ENCODE measurements around the gene PDXDC1.
"Not testable (repeated sequence)": the region's sequence is repeated elsewhere in the genome, so short reads cannot be mapped to it uniquely, and the experiment has no call there.

Gene PDXDC1

DNA sequence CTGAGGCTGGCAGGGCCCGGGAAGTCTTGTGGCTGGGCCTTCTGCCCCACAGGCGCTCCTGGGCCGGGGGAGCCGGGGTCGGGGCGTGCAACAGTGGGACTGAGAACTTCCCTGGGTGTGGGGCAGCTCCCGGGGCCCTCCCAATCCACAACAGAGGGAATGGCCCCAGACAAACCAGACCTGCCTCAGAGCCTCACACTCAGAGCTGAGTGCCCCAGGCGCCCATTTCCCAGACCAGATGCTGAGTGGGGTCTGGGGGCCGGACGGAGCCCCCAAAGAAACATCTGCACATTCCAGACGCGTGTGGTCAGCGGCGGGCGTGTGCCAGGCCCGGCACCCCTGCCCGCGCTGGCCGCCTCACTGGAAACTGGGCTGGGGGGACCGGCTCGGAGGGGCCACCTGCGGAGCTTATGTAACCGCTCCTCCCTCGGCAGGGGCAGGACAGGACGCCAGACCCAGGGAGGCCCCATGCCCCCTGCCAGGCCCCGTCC lies 168.8 kb downstream of the PDXDC1 start:
- WGBS (ENCODE audit: extremely low coverage, insufficient coverage, insufficient read length): no CpG with 5 or more reads among the region's 26 CpGs
- Histone ChIP-seq H3K4ac (ENCODE audit: low read depth, low read length) (peak overlapping the region; percentile 6), H4K8ac (ENCODE audit: low read depth, low read length) (peak overlapping the region; percentile 11), H3K4me2 (ENCODE audit: low read length) (peak overlapping the region; percentile 45), H3K27ac (ENCODE audit: low read depth, low read length) (peak overlapping the region; percentile 74), H3K4me1 (ENCODE audit: control insufficient read depth in 1 of 2, insufficient read depth in 2 of 2, low read length in 2 of 2) (peaks cover 14 to 23% of the 10 kb centered on the region in 2 experiments), H2BK5ac (ENCODE audit: low read depth, low read length, poor library complexity) (peak overlapping the region; percentile 4), H4K91ac (ENCODE audit: low read depth, low read length) (peak overlapping the region; percentile 75), H4K12ac (ENCODE audit: low read depth, low read length) (peak overlapping the region; percentile 13)
- H3K9ac ChIP-seq (ENCODE audit: low read length); H3K79me2 ChIP-seq (ENCODE audit: control insufficient read depth, insufficient read depth, low read length, poor library complexity); H3K4me3 ChIP-seq (ENCODE audit: low read depth, low read length); DNase-seq; H3K79me1 ChIP-seq (ENCODE audit: low read length); H3K36me3 ChIP-seq (ENCODE audit: control insufficient read depth in 1 of 2, insufficient read depth in 2 of 2, low read length in 2 of 2); H3K18ac ChIP-seq (ENCODE audit: low read length); H3K14ac ChIP-seq (ENCODE audit: low read length); H2BK120ac ChIP-seq (ENCODE audit: insufficient read depth, low read length, poor library complexity); H3K23ac ChIP-seq (ENCODE audit: low read length); H2AK5ac ChIP-seq (ENCODE audit: low read length); H3K27me3 ChIP-seq (ENCODE audit: insufficient read depth, low read length); H2AFZ ChIP-seq (ENCODE audit: insufficient read depth, low read length, poor library complexity); H2BK12ac ChIP-seq (ENCODE audit: low read length); H3K9me3 ChIP-seq (ENCODE audit: insufficient read depth, low read depth, low read length): not testable (repeated sequence)

DNA sequence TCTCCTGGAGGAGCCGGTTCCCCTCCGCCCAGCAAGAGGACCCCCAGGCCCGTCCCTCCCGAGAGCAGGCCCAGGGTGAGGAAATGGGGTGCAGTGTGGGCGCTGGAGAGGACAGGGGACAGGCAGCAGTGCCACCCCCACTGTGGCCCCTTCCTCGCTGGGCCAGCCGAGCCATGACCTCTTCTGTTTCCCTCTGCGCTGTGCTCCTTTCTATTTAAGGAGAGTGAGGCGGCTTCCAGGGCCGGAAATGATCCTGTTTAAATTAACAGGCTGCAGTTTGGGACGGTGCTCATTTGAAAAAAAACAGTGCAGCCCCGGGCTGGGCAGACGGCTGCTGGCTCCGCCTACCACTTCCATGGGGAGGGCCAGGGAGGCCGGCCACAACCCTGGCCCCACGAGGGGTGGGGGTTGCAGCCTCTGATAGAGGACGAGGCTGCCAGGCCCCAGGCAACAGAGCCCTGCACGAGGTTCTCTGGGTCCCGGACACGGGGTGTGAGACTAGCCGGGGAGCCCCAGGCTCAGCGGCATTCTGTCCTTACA lies 169.3 kb downstream of the PDXDC1 start:
- H3K9me3 ChIP-seq (ENCODE audit: insufficient read depth, low read depth, low read length); H3K79me1 ChIP-seq (ENCODE audit: low read length); H3K79me2 ChIP-seq (ENCODE audit: control insufficient read depth, insufficient read depth, low read length, poor library complexity); H3K4ac ChIP-seq (ENCODE audit: low read depth, low read length); DNase-seq; H3K4me3 ChIP-seq (ENCODE audit: low read depth, low read length); H2BK120ac ChIP-seq (ENCODE audit: insufficient read depth, low read length, poor library complexity); H2AK5ac ChIP-seq (ENCODE audit: low read length); H3K23ac ChIP-seq (ENCODE audit: low read length); H3K27me3 ChIP-seq (ENCODE audit: insufficient read depth, low read length); H2BK12ac ChIP-seq (ENCODE audit: low read length); H3K36me3 ChIP-seq (ENCODE audit: control insufficient read depth in 1 of 2, insufficient read depth in 2 of 2, low read length in 2 of 2); H4K12ac ChIP-seq (ENCODE audit: low read depth, low read length): not testable (repeated sequence)
- peak overlapping the region; percentile 26 for H3K14ac ChIP-seq (ENCODE audit: low read length)
- peak overlapping the region; percentile 11 for H4K8ac ChIP-seq (ENCODE audit: low read depth, low read length)
- H3K4me2 ChIP-seq (ENCODE audit: low read length): peak overlapping the region; percentile 45
- peak overlapping the region; percentile 74 for H3K27ac ChIP-seq (ENCODE audit: low read depth, low read length)
- peak overlapping the region; percentile 17 for H3K18ac ChIP-seq (ENCODE audit: low read length)
- H4K91ac ChIP-seq (ENCODE audit: low read depth, low read length): peak overlapping the region; percentile 75
- H2AFZ ChIP-seq (ENCODE audit: insufficient read depth, low read length, poor library complexity): peak overlapping the region; percentile 7
- H2BK5ac ChIP-seq (ENCODE audit: low read depth, low read length, poor library complexity): peak overlapping the region; percentile 16
- H3K4me1 ChIP-seq (ENCODE audit: control insufficient read depth in 1 of 2, insufficient read depth in 2 of 2, low read length in 2 of 2): peaks cover 14 to 23% of the 10 kb centered on the region in 2 experiments
- WGBS (ENCODE audit: extremely low coverage, insufficient coverage, insufficient read length): no CpG with 5 or more reads among the region's 22 CpGs
- peak overlapping the region; percentile 18 for H3K9ac ChIP-seq (ENCODE audit: low read length)

DNA sequence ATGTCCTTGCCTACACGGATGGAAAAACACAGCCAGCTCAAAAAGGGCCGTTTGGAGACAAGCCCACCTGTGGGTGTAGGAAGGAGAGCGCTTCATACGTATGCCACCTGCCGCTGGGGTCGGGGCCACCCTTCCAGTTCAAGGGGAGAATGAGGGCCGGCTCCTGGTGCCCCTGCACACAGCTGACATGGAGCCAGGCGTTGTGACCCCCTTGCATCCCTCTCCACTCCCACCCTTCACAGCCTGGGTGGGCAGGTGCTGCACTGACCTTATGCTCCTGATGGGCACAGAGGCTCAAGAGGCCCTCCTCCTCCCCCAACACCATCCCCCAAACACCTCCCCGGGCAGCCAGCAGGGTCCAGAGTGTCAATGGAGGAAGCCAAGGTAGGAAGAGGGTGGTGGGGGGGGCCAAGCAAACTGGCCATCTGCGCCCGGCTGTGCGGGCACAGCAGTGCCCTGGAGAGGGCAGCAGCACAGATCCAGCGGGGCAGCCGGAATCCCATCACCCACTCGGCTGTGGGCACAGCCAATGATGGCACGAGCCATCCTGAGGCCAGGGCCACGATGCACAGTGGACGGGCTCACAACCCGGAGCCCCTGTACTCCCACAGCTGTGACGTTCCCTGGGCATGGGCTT lies 170.1 kb downstream of the PDXDC1 start:
- H2AK5ac ChIP-seq (ENCODE audit: low read length); H2BK5ac ChIP-seq (ENCODE audit: low read depth, low read length, poor library complexity); H2AFZ ChIP-seq (ENCODE audit: insufficient read depth, low read length, poor library complexity); H3K9me3 ChIP-seq (ENCODE audit: insufficient read depth, low read depth, low read length); H3K23ac ChIP-seq (ENCODE audit: low read length); H2BK120ac ChIP-seq (ENCODE audit: insufficient read depth, low read length, poor library complexity); H3K27ac ChIP-seq (ENCODE audit: low read depth, low read length); H3K4me2 ChIP-seq (ENCODE audit: low read length); H3K27me3 ChIP-seq (ENCODE audit: insufficient read depth, low read length); H3K36me3 ChIP-seq (ENCODE audit: control insufficient read depth in 1 of 2, insufficient read depth in 2 of 2, low read length in 2 of 2); H3K4me3 ChIP-seq (ENCODE audit: low read depth, low read length); H3K9ac ChIP-seq (ENCODE audit: low read length); H4K8ac ChIP-seq (ENCODE audit: low read depth, low read length); DNase-seq; H3K79me1 ChIP-seq (ENCODE audit: low read length); H2BK12ac ChIP-seq (ENCODE audit: low read length); H3K4ac ChIP-seq (ENCODE audit: low read depth, low read length); H3K79me2 ChIP-seq (ENCODE audit: control insufficient read depth, insufficient read depth, low read length, poor library complexity); H4K12ac ChIP-seq (ENCODE audit: low read depth, low read length): not testable (repeated sequence)
- Histone ChIP-seq H3K18ac (ENCODE audit: low read length) (peak overlapping the region; percentile 17), H4K91ac (ENCODE audit: low read depth, low read length) (peak overlapping the region; percentile 17), H3K14ac (ENCODE audit: low read length) (peak overlapping the region; percentile 26), H3K4me1 (ENCODE audit: control insufficient read depth in 1 of 2, insufficient read depth in 2 of 2, low read length in 2 of 2) (peaks cover 14 to 23% of the 10 kb centered on the region in 2 experiments)
- no CpG with 5 or more reads among the region's 20 CpGs for WGBS (ENCODE audit: extremely low coverage, insufficient coverage, insufficient read length)

DNA sequence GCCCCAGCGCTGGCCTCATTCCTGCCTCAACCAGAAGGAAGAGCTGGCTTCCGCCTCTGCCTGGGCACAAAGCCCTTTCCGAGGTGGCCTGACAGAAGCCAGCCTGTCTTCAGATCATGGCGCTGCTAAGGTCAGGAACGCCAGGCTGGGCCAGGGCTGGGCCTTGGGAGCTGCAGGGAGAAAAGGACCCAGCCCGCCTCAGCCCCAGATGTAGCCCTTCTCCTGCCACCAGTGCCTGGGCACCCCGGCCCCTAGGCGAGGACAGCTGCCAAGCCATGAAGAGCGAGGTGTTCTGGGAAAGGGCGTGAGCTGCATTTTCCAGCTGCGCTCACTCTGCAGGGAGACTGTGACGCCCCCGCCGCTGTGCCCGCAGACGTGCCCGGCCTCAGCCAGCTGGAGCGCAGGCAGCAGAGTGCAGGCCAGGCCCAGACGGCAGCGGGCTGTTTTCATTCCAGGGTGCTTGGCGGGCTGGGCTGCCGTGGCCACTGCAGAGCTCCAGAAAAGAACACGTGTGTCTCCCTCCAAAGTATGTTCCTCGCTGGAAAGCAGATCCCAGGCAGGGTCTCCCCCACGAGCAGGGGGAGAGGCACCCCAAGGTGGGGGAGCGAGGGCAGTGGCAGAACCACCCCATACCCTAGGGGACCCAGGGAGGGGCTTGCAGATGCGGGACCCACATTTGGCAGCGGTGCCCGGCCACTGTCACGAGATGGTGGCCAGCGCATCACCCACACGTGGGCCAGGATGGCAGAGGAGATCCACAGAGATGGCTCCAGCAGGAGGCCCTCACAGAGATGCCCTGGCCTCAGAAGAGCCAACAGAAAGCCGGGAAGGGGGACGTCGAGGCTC lies 170.8 kb downstream of the PDXDC1 start:
- not testable (repeated sequence) for H2BK120ac ChIP-seq (ENCODE audit: insufficient read depth, low read length, poor library complexity); DNase-seq; H3K14ac ChIP-seq (ENCODE audit: low read length); H3K27ac ChIP-seq (ENCODE audit: low read depth, low read length); H3K36me3 ChIP-seq (ENCODE audit: control insufficient read depth in 1 of 2, insufficient read depth in 2 of 2, low read length in 2 of 2); H3K4me2 ChIP-seq (ENCODE audit: low read length); H3K79me2 ChIP-seq (ENCODE audit: control insufficient read depth, insufficient read depth, low read length, poor library complexity); H3K23ac ChIP-seq (ENCODE audit: low read length); H4K91ac ChIP-seq (ENCODE audit: low read depth, low read length); H3K4me3 ChIP-seq (ENCODE audit: low read depth, low read length); H2AK5ac ChIP-seq (ENCODE audit: low read length); H4K8ac ChIP-seq (ENCODE audit: low read depth, low read length); H3K9me3 ChIP-seq (ENCODE audit: insufficient read depth, low read depth, low read length); H2BK12ac ChIP-seq (ENCODE audit: low read length); H4K12ac ChIP-seq (ENCODE audit: low read depth, low read length); H3K79me1 ChIP-seq (ENCODE audit: low read length); H3K4ac ChIP-seq (ENCODE audit: low read depth, low read length); H3K27me3 ChIP-seq (ENCODE audit: insufficient read depth, low read length); H2BK5ac ChIP-seq (ENCODE audit: low read depth, low read length, poor library complexity); H2AFZ ChIP-seq (ENCODE audit: insufficient read depth, low read length, poor library complexity); H3K9ac ChIP-seq (ENCODE audit: low read length); H3K18ac ChIP-seq (ENCODE audit: low read length)
- WGBS (ENCODE audit: extremely low coverage, insufficient coverage, insufficient read length): no CpG with 5 or more reads among the region's 35 CpGs
- H3K4me1 ChIP-seq (ENCODE audit: control insufficient read depth in 1 of 2, insufficient read depth in 2 of 2, low read length in 2 of 2): peaks cover 14 to 23% of the 10 kb centered on the region in 2 experiments
